GM12801 (cell line): ENCODE measurements around the gene LAS1L.

Experiments
- TF ChIP-seq, protein P1 (sequence below): IDR thresholded peaks from one replicate; pipeline ENCODE4 v1.5.1; 2011; ENCODE audit warnings: control low read depth; ENCODE audit not compliant: insufficient read length; ENCODE audit errors: extremely low read depth

LAS1L gene

DNA sequence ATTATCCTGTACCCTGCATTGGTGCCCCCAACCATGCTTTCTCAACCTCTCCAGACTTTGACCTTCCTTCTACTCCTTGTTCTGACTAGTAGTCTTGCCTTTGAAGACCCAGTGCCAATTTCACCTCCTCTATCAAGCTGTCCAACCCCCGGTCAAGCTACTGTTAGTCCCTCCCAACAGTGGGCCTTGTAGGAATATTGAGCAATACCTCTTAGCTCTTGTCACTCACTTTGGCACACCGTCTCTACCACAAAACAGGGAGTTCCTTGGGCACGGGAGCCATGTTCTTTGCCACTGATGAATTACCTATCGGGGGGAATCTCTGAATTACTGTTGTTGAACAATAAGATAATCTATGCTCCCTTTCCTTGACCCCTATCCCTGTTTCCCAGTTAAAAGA, 25.2 kb downstream of the LAS1L start:
- TF ChIP-seq, protein P1, sequence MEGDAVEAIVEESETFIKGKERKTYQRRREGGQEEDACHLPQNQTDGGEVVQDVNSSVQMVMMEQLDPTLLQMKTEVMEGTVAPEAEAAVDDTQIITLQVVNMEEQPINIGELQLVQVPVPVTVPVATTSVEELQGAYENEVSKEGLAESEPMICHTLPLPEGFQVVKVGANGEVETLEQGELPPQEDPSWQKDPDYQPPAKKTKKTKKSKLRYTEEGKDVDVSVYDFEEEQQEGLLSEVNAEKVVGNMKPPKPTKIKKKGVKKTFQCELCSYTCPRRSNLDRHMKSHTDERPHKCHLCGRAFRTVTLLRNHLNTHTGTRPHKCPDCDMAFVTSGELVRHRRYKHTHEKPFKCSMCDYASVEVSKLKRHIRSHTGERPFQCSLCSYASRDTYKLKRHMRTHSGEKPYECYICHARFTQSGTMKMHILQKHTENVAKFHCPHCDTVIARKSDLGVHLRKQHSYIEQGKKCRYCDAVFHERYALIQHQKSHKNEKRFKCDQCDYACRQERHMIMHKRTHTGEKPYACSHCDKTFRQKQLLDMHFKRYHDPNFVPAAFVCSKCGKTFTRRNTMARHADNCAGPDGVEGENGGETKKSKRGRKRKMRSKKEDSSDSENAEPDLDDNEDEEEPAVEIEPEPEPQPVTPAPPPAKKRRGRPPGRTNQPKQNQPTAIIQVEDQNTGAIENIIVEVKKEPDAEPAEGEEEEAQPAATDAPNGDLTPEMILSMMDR: no peak

DNA sequence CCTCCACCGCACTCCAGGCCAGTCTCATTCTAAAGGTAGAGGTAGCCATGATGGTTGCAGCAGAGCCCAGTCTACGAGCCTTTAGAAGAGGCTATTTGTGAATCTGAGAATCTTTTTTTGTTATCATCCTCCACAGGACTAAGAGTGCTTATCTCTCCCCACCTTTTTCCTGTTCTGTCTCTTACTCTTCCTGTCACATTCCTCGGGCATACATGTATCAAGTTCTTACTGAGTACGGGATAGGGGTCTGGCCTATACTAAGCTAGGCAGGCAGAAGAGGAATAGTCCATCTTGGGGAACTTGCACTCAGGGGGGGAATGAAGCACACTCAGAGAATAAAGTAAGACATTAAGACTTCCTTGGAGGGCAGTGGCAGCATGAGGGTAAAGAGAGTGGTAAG, 25.7 kb downstream of the LAS1L start:
- TF ChIP-seq, protein P1: no peak

DNA sequence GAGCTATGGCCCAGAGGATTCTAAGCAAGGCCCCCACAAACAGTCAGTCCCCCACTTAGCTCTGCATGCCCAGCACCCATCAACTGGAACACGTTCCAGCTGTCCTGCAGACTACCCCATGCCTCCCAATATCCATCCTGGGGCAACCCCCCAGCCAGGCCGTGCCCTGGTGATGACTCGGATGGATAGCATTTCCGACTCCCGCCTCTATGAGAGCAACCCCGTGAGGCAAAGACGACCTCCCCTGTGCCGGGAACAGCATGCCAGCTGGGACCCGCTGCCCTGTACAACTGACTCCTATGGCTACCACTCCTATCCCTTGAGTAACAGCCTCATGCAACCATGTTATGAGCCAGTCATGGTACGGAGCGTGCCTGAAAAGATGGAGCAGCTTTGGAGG, 32.0 kb downstream of the LAS1L start:
- TF ChIP-seq, protein P1: no peak

DNA sequence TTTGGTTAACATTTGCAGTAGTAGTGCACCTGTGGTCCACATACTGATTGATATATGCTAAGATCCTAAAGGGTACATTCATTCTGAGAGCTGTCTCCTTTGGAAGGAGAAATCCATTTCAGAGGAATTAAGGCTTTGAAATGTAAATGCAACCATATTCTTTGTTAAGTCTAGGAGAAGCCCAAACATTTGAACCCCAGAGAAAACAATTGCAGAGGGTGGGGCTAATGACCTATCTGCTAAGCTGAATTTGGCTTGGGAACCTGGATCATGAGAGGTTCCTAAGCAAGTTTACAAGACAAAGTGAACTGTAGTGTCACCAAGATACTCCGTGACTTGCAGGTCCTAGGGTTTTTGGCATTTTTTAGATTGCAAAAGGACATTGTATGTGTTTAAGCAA, 41.2 kb downstream of the LAS1L start:
- TF ChIP-seq, protein P1: no peak

DNA sequence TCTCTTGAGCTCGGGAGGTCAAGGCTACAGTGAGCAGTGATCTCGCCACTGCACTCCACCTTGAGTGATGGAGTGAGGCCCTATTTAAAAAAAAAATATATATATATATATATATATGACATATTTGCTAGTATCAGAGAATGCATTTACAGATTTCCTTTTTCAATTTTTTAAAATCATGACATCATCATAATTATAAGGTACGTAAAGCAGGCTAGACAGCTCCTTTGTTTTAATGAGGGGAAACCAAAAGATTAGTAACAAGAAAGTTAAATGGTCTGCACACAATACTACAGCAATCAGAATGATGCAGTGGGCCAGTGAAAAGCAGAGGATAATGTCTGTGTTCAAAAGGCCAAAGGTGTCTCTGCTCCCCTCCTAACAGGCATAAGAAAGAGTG, 43.0 kb downstream of the LAS1L start:
- TF ChIP-seq, protein P1: no peak

DNA sequence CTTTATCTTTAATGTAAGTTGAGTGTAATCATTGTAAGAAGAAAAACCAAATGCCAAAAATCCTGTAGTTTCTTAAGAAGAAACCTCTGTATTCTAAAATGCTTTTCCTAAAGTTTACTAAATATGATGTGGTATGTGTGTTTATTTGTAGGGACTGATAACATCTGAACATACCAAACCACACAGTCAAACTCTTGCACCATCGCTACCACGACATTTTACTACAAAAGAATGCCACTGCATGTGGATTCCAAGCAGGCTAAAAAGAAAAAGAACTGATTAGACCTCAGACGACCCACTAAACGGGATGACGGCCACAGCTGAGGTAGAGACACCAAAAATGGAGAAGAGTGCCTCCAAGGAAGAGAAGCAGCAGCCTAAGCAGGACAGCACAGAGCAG, 46.1 kb downstream of the LAS1L start:
- TF ChIP-seq, protein P1: no peak

DNA sequence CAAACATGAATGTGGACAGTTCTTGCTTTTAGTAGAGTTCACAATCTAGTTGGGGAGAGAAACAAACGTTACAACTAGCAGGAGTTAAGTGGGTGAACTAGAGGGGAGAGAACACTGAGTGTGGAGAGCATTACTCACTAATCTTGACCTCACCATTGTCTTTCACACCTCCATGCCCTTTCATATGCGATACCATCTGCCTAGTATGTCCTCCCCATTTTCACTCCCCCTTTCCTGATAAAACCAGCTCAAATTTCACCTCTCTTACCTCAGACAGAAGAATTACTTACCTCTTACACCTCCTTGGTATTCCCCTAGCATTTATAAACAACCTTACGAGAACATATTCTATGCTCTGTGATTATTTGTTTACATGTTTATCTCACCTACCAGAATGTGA, 53.6 kb downstream of the LAS1L start:
- TF ChIP-seq, protein P1: no peak

DNA sequence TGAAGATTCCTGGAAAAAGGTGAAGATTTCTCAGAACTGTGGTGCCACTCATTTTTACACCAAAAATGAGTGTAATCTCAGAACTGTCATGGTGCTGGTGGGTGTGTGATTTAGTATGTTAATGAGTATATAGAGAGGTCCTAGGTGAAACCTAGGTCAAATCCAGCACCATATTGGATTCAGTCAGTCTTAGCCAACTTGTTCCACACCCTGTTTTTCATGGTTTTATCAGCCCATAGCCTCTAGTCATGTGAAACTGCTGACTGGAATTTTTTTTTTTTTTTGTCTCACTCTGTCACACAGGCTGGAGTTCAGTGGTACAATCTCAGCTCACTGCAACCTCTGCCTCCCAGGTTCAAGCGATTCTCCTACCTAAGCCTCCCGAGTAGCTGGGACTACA, 58.0 kb downstream of the LAS1L start:
- TF ChIP-seq, protein P1: no peak
